IMR-90 (cell line): Measurements from ENCODE around the gene PMAIP1. TPM values are rescaled to one million over a fixed set of nuclear protein-coding genes. Genes with fewer than 3 reads are reported as not detected.

ENCODE experiments used
- ATAC-seq: fragments of 200-7000 bp; cut with Tn5 transposase; 2 replicates; pipeline ENCODE4 v1.9.1; 2020; ENCODE audit warnings: low read depth, mild to moderate bottlenecking, moderate library complexity
- BruUV-seq: library from RNA; stranded (reverse); fragments of 400-500 nt; replicated peaks from 2 replicates; lab custom pipeline; 2021; lab: Mats Ljungman, UMichigan
- CTCF ChIA-PET: fragments of 300-600 bp; formaldehyde crosslinking; extraction: SDS; loops from one replicate; lab custom pipeline; 2021; ENCODE audit warnings: antibody characterized with exemption; lab: Yijun Ruan, JAX
- POLR2A ChIA-PET: fragments of 300-600 bp; sonication (Branson Sonifier 250); formaldehyde crosslinking; loops from one replicate; lab custom pipeline; 2022; ENCODE audit warnings: antibody characterized with exemption; ENCODE audit not compliant: unreplicated experiment; lab: Charles Lee
- DNase-seq: peaks from one replicate; pipeline ENCODE4 v3.0.0; 2013
- H2AFZ ChIP-seq: replicated peaks from 2 replicates; pipeline ENCODE3; 2013; ENCODE audit warnings: low read length, mild to moderate bottlenecking; ENCODE audit not compliant: poor library complexity
- H2AK5ac ChIP-seq: 2 replicates; pipeline ENCODE4 v1.6.1; 2013; ENCODE audit warnings: low read depth, low read length, inconsistent platforms
- H2AK9ac ChIP-seq: replicated peaks from 2 replicates; pipeline ENCODE3; 2013; ENCODE audit warnings: mild to moderate bottlenecking, low read depth, low read length, moderate library complexity; ENCODE audit not compliant: poor library complexity
- H2BK120ac ChIP-seq: 2 replicates; pipeline ENCODE4 v1.6.1; 2013; ENCODE audit warnings: low read depth, low read length, inconsistent platforms
- H2BK15ac ChIP-seq: 3 replicates; pipeline ENCODE4 v1.6.1; 2013; ENCODE audit warnings: low read depth, low read length, inconsistent platforms
- H2BK20ac ChIP-seq: 2 replicates; pipeline ENCODE4 v1.6.1; 2013; ENCODE audit warnings: low read depth, mild to moderate bottlenecking, inconsistent platforms, low read length, moderate library complexity
- H2BK5ac ChIP-seq: 2 replicates; pipeline ENCODE4 v1.6.1; 2013; ENCODE audit warnings: mild to moderate bottlenecking, low read depth, low read length, inconsistent platforms; ENCODE audit not compliant: poor library complexity, severe bottlenecking
- H3K14ac ChIP-seq: replicated peaks from 2 replicates; pipeline ENCODE4 v1.6.1; 2013; ENCODE audit warnings: low read depth, low read length, inconsistent platforms
- H3K18ac ChIP-seq: 2 replicates; pipeline ENCODE4 v1.6.1; 2013; ENCODE audit warnings: low read depth, low read length, control low read depth
- H3K23ac ChIP-seq: 2 replicates; pipeline ENCODE4 v1.6.1; 2013; ENCODE audit warnings: low read depth, low read length, inconsistent platforms
- H3K27ac ChIP-seq: 2 replicates; pipeline ENCODE4 v1.5.1; 2013; ENCODE audit warnings: mild to moderate bottlenecking, control low read depth, low read length; ENCODE audit not compliant: insufficient read depth
- H3K27me3 ChIP-seq: 2 replicates; pipeline ENCODE4 v1.6.1; 2013; ENCODE audit warnings: low read length; ENCODE audit not compliant: control insufficient read depth, insufficient read depth
- H3K36me3 ChIP-seq: 2 replicates; pipeline ENCODE4 v1.6.1; 2013; ENCODE audit warnings: low read length, mixed read lengths; ENCODE audit not compliant: control insufficient read depth, insufficient read depth
- H3K4ac ChIP-seq: 2 replicates; pipeline ENCODE4 v1.6.1; 2013; ENCODE audit warnings: low read depth, low read length, inconsistent platforms
- H3K4me1 ChIP-seq: 2 replicates; pipeline ENCODE4 v1.6.1; 2013; ENCODE audit warnings: low read length, mixed read lengths; ENCODE audit not compliant: control insufficient read depth, insufficient read depth
- H3K4me2 ChIP-seq: 2 replicates; pipeline ENCODE4 v1.6.1; 2013; ENCODE audit warnings: low read depth, mild to moderate bottlenecking, control low read depth, low read length, moderate library complexity
- H3K4me3 ChIP-seq: 2 replicates; pipeline ENCODE4 v1.5.1; 2013; ENCODE audit warnings: low read depth, mild to moderate bottlenecking, control low read depth, low read length, moderate library complexity; ENCODE audit not compliant: insufficient read depth
- H3K56ac ChIP-seq: 2 replicates; pipeline ENCODE4 v1.6.1; 2013; ENCODE audit warnings: low read length, inconsistent platforms; ENCODE audit not compliant: insufficient read depth; ENCODE audit errors: extremely low read depth
- H3K79me1 ChIP-seq, 2 experiments: 2 replicates each; pipeline ENCODE4 v1.6.1; 2013; ENCODE audit warnings: low read length in 2 of 2, inconsistent platforms in 1 of 2, low read depth in 1 of 2
- H3K9ac ChIP-seq: 2 replicates; pipeline ENCODE4 v1.6.1; 2013; ENCODE audit warnings: low read depth, low read length, control low read depth
- H3K9me1 ChIP-seq: 2 replicates; pipeline ENCODE4 v1.6.1; 2013; ENCODE audit warnings: low read length, inconsistent platforms; ENCODE audit not compliant: insufficient read depth
- H3K9me3 ChIP-seq: 2 replicates; pipeline ENCODE4 v1.6.1; 2013; ENCODE audit warnings: low read length; ENCODE audit not compliant: control insufficient read depth, insufficient read depth
- H4K20me1 ChIP-seq: 2 replicates; pipeline ENCODE4 v1.6.1; 2013; ENCODE audit warnings: low read length, inconsistent platforms; ENCODE audit not compliant: insufficient read depth
- H4K5ac ChIP-seq: 2 replicates; pipeline ENCODE4 v1.6.1; 2013; ENCODE audit warnings: mild to moderate bottlenecking, low read depth, low read length, control low read depth
- H4K8ac ChIP-seq, 2 experiments: 2 replicates each; pipeline ENCODE4 v1.6.1; 2013; ENCODE audit warnings: low read depth in 2 of 2, low read length in 2 of 2, control low read depth in 1 of 2, inconsistent platforms in 1 of 2
- H4K91ac ChIP-seq: 2 replicates; pipeline ENCODE4 v1.6.1; 2013; ENCODE audit warnings: low read depth, low read length, inconsistent platforms; ENCODE audit not compliant: insufficient read depth
- FOS ChIP-seq: fragments of 150-350 bp; IDR thresholded peaks from 2 replicates; pipeline ENCODE4 v1.6.1; 2016; ENCODE audit warnings: low read depth, low read length
- WGBS, 2 experiments: methylation state at CpG; one replicate each; pipeline versions ENCODE4 v1.1.5 to v1.1.7; 2013; ENCODE audit warnings: missing lambda C conversion rate in 2 of 2; ENCODE audit not compliant: insufficient read length in 1 of 2; ENCODE audit errors: extremely low coverage in 2 of 2; 5-methylcytosine and 5-hydroxymethylcytosine counted together
- dilution Hi-C: fragments of 300-500 bp; cut with HindIII; formaldehyde crosslinking; loops from one replicate; pipeline ENCODE4 v1.14.3; 2018; ENCODE audit warnings: low sequenced_read_pairs; ENCODE audit not compliant: unreplicated experiment
- in situ Hi-C: fragments of 300-500 bp; cut with MboI; formaldehyde crosslinking; loops from 3 replicates; pipeline ENCODE4 v1.14.3; 2019; ENCODE audit warnings: low sequenced_read_pairs, inconsistent platforms, mixed read lengths
- intact Hi-C: fragments of 100-400 bp; cut with micrococcal nuclease; formaldehyde crosslinking; loops from 2 replicates; pipeline ENCODE4 v1.10.0; 2022
- polyA plus RNA-seq, 3 experiments: library from polyadenylated mRNA; depleted of rRNA; stranded (reverse); fragments of >200 nt; gene quantifications; 2 replicates each; pipeline ENCODE4 v1.2.3, GENCODE V29; 2012; ENCODE audit warnings: low replicate concordance in 1 of 3
- total RNA-seq: library from RNA; depleted of rRNA; stranded (reverse); fragments of >200 nt; gene quantifications from 2 replicates; pipeline ENCODE4 v1.2.3, GENCODE V29; 2012

The PMAIP1 gene
- total and polyA plus RNA-seq, 2 of the 4 experiments (the other 2 are of a cell fraction) = 14.0 to 30.1 TPM

GRCh38 chr18:59932401-59932800, 32.6 kb downstream of the PMAIP1 start:
- DNase-seq = no peak
- dilution Hi-C loops = no loop called here
- POLR2A ChIA-PET = no interaction called here

More at GRCh38 chr18:59932401-59932800, 32.6 kb downstream of the PMAIP1 start:
- H2AFZ ChIP-seq = no peak overlapping the region
- WGBS, 2 experiments = 88% methylated on average over 10 of the region's 11 CpGs; no CpG with 5 or more reads in 1 of the 2 experiments
- no peak overlapping the region for H2BK20ac ChIP-seq
- ATAC-seq = no peak
- in situ Hi-C loops (no loop called here), intact Hi-C loops (no loop called here)
- peaks cover 4% of the 10 kb centered on the region for H3K9me1 ChIP-seq
- no peaks in the 10 kb centered on the region for H3K9me3 ChIP-seq
- H2BK5ac ChIP-seq = no peak overlapping the region
- no peak for TF ChIP-seq FOS
- H3K4me2 ChIP-seq = no peak overlapping the region
- H3K79me1 ChIP-seq = no peaks in the 10 kb centered on the region
- no peak overlapping the region for H4K5ac ChIP-seq
- H2AK5ac ChIP-seq = no peak overlapping the region
- BruUV-seq = no TSS peak
- H3K4me1 ChIP-seq = no peaks in the 10 kb centered on the region; the same call in 1 of the 2 replicates
- H3K9ac ChIP-seq = no peak overlapping the region
- H3K14ac ChIP-seq = no peak overlapping the region
- H2BK15ac ChIP-seq = no peak overlapping the region
- no peak overlapping the region for H3K27ac ChIP-seq
- no peak overlapping the region for H3K18ac ChIP-seq
- no peak overlapping the region for H3K4ac ChIP-seq
- no peak overlapping the region for H3K56ac ChIP-seq
- no peak overlapping the region for H3K4me3 ChIP-seq
- H3K36me3 ChIP-seq = no peaks in the 10 kb centered on the region
- no peak overlapping the region for H4K91ac ChIP-seq
- no peaks in the 10 kb centered on the region for H4K20me1 ChIP-seq
- no peak overlapping the region for H3K23ac ChIP-seq
- no peak overlapping the region for H2AK9ac ChIP-seq
- H2BK120ac ChIP-seq = no peak overlapping the region
- H4K8ac ChIP-seq = no peak overlapping the region
- no peaks in the 10 kb centered on the region for H3K27me3 ChIP-seq
- CTCF ChIA-PET = no interaction called here
